ENCODE measurements around the gene SMPD4. TPM values are rescaled to one million over a fixed set of nuclear protein-coding genes. Genes with fewer than 3 reads are reported as not detected.
"Not testable (repeated sequence)": the region's sequence is repeated elsewhere in the genome, so short reads cannot be mapped to it uniquely, and the experiment has no call there.

SMPD4 gene
- total RNA-seq, 8 experiments from 2014 or later = 20.1 to 57.6 (median 29.3) TPM

DNA sequence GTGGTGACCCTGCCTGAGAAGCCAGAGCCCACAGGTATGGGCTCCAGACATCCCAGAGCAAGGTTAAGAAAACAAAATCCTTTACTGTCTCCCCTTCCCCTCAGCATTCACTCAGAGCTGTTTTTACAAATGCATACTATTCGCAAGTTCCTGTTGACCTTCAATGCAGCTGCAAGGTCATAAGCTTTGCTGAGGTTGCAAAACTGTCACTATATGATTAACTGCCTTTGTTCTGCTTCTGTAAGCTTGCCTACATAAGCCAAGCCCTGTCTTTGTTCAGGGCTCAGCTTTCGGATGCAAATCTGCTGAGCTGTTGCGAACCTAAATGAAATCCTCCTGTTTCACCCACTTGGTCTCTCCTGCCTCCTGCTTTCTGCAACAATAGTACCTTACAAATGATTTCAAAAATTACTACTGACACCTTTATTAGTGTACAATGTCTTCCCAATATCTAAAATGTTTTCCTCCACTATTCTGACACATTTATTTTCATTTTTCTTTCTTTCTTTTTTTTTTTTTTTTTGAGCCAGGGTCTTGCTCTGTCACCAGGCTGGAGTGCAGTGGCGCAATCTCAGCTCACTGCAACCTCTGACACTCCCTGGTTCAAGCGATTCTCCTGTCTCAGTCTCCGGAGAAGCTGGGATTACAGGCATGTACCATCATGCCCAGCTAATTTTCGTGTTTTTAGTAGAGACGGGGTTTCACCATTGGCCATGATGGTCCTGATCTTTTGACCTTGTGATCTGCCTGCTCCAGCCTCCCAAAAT, 78.6 kb downstream of the SMPD4 start:
- H3K27ac ChIP-seq = peak overlapping the region; percentile 46 to 73
- H3K4me3 ChIP-seq; in situ Hi-C loops (cut with MboI; ENCODE audit: low pct_unique_long_range_greater_than_20kb in 2 of 9, low sequenced_read_pairs in 9 of 9, unreplicated experiment in 9 of 9); H3K4me1 ChIP-seq (replicated peaks in 1 of 2): not testable (repeated sequence)
- peak in 5 of 8 experiments; percentile 55 to 85 (median 77) for ATAC-seq (replicated peaks in 6 of 8)
- 8 to 54% (median 39%) methylated on average over 2 of the region's 8 CpGs; no CpG with 5 or more reads in 6 of the 10 experiments for WGBS, 10 experiments

Other genes with a start within 250 kb of the SMPD4 start
- 1 to 10 TPM in 1 of 8 experiments, under 1 TPM in 6, not detected in 1; 0.10 to 1.4 (median 0.82) TPM for gene RAB6C, start 201.9 kb downstream of the SMPD4 start, total RNA-seq
- gene POTEF, start 52.4 kb downstream of the SMPD4 start, total RNA-seq = 10 to 100 TPM in 1 of 8 experiments, under 1 TPM in 6, not detected in 1; 0.05 to 31.2 (median 0.41) TPM
- 10 to 100 TPM in 3 of 8 experiments, 1 to 10 TPM in 5; 1.2 to 13.4 (median 6.6) TPM for gene CCDC74B, start 36.5 kb downstream of the SMPD4 start, total RNA-seq
- gene MZT2B, start 660 bp upstream of the SMPD4 start, total RNA-seq = 100 to 1,000 TPM; 101 to 315 (median 253) TPM
- under 1 TPM in 6 of 8 experiments, not detected in 2; 0.11 to 0.71 (median 0.22) TPM for gene TUBA3E, start 16.8 kb upstream of the SMPD4 start, total RNA-seq
- 100 to 1,000 TPM in 2 of 8 experiments, 10 to 100 TPM in 6; 62.2 to 107 (median 94.8) TPM for gene IMP4, start 161.3 kb upstream of the SMPD4 start, total RNA-seq
- 10 to 100 TPM; 11.7 to 34.2 (median 17.7) TPM for gene PTPN18, start 174.5 kb upstream of the SMPD4 start, total RNA-seq

All from motor neuron (in vitro differentiated cells).